Gastroesophageal sphincter (tissue), 3 donors: Measurements from ENCODE around the gene PROKR1.

Source experiments
- EP300 ChIP-seq: sonication (generic); formaldehyde crosslinking; IDR thresholded peaks from one replicate; pipeline ENCODE4 v1.6.1; 2017; ENCODE audit warnings: antibody characterized with exemption, mild to moderate bottlenecking
- POLR2A ChIP-seq, 2 donors: fragments of 450-650 bp; IDR thresholded peaks; one replicate each; pipeline ENCODE4 v1.6.1; 2017; ENCODE audit warnings: antibody characterized with exemption in 2 of 2, mild to moderate bottlenecking in 2 of 2, moderate library complexity in 1 of 2
- POLR2AphosphoS5 ChIP-seq: sonication (generic); formaldehyde crosslinking; IDR thresholded peaks from one replicate; pipeline ENCODE4 v1.6.1; 2017; ENCODE audit warnings: antibody characterized with exemption
- TF ChIP-seq, protein P1 (sequence below), 4 experiments: fragments of 200-600 bp in 2 of 4; fragments of 450-650 bp in 2 of 4; sonication (generic) in 1 of 4; IDR thresholded peaks; one replicate each; pipeline ENCODE4 v1.5.1; 2017 to 2019; ENCODE audit warnings: antibody characterized with exemption in 4 of 4, mild to moderate bottlenecking in 2 of 4, moderate library complexity in 2 of 4

DNA sequence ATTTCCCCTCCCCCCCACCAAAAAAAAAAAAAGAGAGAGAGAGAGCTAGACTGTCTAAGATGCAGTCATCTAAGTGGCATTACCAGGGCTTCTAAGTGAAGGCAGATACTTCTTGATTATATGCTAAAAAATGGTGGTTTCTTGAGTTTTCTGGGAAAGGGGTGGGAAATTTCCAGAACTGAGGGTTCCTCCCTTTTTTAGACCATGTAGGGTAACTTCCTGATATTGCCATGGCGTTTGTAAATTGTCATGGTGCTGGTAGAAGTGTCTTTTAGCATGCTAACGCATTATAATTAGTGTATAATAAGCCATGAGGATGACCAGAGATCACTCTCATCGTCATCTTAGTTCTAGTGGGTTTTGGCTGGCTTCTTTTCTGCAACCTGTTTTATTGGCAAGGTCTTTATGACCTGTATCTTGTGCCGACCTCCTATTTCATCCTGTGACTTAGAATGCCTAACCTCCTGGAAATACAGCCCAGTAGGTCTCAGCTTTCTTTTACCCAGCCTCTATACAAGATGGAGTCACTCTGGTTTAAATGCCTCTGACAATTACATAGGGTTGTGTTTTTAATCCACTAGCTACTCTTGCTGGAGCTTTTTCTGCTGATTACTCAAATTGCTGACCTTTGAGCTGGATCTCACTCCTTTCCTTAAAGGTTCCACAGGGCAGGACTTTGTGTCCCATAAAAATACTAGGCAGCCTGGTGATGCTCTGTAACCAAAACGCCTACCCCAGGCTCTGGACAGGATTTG is 30.4 kb upstream of the PROKR1 start:
- TF ChIP-seq, protein P1, sequence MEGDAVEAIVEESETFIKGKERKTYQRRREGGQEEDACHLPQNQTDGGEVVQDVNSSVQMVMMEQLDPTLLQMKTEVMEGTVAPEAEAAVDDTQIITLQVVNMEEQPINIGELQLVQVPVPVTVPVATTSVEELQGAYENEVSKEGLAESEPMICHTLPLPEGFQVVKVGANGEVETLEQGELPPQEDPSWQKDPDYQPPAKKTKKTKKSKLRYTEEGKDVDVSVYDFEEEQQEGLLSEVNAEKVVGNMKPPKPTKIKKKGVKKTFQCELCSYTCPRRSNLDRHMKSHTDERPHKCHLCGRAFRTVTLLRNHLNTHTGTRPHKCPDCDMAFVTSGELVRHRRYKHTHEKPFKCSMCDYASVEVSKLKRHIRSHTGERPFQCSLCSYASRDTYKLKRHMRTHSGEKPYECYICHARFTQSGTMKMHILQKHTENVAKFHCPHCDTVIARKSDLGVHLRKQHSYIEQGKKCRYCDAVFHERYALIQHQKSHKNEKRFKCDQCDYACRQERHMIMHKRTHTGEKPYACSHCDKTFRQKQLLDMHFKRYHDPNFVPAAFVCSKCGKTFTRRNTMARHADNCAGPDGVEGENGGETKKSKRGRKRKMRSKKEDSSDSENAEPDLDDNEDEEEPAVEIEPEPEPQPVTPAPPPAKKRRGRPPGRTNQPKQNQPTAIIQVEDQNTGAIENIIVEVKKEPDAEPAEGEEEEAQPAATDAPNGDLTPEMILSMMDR (IDR thresholded peaks at IDR 0.05) = no peak
- TF ChIP-seq POLR2AphosphoS5 = no peak
- no peak for TF ChIP-seq POLR2A (IDR thresholded peaks at IDR 0.05)
- no peak for TF ChIP-seq EP300
